Measurements from ENCODE around the gene CLDN19.

- TF ChIP-seq, protein P1, sequence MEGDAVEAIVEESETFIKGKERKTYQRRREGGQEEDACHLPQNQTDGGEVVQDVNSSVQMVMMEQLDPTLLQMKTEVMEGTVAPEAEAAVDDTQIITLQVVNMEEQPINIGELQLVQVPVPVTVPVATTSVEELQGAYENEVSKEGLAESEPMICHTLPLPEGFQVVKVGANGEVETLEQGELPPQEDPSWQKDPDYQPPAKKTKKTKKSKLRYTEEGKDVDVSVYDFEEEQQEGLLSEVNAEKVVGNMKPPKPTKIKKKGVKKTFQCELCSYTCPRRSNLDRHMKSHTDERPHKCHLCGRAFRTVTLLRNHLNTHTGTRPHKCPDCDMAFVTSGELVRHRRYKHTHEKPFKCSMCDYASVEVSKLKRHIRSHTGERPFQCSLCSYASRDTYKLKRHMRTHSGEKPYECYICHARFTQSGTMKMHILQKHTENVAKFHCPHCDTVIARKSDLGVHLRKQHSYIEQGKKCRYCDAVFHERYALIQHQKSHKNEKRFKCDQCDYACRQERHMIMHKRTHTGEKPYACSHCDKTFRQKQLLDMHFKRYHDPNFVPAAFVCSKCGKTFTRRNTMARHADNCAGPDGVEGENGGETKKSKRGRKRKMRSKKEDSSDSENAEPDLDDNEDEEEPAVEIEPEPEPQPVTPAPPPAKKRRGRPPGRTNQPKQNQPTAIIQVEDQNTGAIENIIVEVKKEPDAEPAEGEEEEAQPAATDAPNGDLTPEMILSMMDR (IDR thresholded peaks at IDR 0.05), result no peak
- TF ChIP-seq EZH2phosphoT487 (IDR thresholded peaks at IDR 0.05) (no peak), EZH2 (IDR thresholded peaks at IDR 0.05) (no peak)
Observed at GRCh38 chr1:42757892-42758275, 17.8 kb upstream of the CLDN19 start.

Data from neural progenitor cell (in vitro differentiated cells).